Activated CD4-positive, alpha-beta T cell treated with anti-CD3 and anti-CD28 coated beads for 4 hours (primary cell): Measurements from ENCODE around the gene OR2L8.

ENCODE experiments used
- DNase-seq, 2 donors: peaks; one replicate each; pipeline ENCODE4 v3.0.0-alpha.2; 2020

Gene OR2L8, protein sequence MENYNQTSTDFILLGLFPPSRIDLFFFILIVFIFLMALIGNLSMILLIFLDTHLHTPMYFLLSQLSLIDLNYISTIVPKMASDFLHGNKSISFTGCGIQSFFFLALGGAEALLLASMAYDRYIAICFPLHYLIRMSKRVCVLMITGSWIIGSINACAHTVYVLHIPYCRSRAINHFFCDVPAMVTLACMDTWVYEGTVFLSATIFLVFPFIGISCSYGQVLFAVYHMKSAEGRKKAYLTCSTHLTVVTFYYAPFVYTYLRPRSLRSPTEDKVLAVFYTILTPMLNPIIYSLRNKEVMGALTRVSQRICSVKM

DNA sequence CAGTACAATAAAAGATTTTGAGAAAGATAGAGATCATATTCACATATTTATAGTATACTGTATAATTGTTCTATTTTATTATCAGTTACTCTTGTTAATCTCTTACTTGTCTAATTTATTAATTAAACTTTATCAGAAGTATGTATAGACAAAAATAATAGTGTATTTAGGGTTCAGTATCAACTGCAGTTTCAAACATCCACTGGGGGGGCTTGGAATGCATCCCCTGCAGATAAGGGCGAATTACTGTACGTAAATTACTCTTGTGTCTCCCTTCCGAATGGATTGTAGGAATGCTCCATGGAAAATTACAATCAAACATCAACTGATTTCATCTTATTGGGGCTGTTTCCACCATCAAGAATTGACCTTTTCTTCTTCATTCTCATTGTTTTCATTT is at the start of gene OR2L8:
Gene OR2L8 (plus strand): TSS at position 301 of the 400 bp plus-strand sequence. CDS start 0 bp downstream, at position 301.
- no peak for DNase-seq

DNA sequence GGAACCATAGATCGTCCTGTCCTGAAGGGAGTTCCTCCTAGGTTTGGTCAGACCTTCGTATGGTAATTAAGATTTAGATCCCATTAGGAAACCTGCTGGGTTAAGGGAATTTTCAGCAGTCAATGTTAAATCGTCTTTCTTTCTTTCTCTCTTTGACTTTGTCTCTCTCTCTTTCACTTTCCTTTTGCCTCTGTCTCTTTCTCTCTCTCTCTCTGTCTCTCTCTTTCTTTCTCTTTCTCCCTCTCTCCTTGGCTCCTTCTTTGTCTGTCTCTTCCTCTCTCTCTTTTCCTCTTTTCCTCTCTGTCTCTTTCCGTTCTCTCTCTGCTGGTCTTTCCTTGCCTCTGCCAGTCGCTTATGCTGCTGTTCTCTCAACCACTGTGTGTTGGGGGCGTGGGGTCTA is 44.5 kb upstream of the OR2L8 start:
- no peak for DNase-seq

DNA sequence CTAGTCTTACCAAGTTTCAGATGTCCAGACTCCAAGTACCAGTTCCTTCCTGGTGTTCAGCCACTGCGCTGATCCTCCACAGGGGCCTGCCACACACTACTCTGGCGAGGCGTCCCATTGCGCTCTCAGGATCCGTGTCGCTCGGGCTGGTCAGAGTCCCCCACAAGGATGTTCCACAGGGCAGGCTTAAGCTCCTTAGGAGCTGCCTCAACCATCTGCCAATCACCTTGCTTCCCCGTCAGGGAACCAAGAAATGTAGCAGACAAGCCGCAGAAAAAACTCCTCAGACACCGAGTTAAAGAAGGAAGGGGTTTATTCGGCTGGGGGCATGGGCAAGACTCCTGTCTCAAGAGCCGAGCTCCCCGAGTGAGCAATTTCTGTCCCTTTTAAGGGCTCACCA is 43.5 kb upstream of the OR2L8 start:
- no peak for DNase-seq

DNA sequence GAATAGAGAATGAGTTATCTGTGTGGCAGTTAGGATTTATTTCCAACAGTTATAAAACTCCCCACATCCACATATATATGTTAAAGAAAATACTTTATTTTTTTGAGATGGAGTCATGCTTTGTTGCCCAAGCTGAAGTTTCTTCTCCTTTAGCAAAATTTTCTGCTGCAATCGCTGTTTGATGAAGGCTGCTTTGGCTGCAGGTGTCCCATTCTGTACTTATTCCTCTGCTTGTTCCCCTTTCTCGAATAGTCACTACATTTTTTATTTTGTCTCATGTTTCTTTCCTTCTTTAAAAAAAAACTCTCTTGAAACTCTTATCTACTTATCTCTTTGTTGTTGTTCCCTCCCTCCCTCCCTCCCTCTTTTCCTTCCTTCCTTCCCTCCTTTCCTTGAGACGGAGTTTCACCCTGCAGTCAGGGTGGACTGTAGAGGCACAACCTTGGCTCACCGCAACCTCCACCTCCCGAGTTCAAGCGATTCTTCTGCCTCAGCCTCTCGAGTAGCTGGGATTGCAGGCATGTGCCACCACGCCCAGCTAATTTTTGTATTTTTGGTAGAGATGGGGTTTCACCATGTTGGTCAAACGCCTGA is 42.7 kb upstream of the OR2L8 start:
- no peak for DNase-seq

DNA sequence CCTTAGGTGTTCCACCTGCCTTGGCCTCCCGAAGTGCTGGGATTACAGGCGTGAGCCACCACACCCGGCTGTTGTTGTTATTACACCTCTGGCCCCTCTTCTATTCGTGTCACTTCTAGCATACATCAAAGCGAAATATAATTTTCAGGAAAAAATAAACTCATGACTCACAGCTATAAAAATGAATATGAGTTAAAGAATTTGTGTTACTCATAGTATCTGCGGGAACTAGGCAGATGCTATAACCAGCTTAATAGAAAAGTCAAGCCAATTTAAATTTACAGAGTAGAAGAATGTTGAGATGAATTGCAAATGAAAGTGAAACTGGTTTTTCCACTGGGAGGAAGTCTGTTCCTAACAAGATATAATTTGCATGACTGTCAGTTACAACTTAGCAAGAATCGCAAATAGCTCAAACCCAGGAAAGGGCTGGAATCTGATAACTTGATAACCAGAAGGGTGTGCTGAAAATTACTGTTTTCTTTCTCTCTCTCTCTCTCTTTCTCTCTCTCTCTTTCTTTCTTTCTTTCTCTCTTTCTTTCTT is 42.1 kb upstream of the OR2L8 start:
- no peak for DNase-seq

DNA sequence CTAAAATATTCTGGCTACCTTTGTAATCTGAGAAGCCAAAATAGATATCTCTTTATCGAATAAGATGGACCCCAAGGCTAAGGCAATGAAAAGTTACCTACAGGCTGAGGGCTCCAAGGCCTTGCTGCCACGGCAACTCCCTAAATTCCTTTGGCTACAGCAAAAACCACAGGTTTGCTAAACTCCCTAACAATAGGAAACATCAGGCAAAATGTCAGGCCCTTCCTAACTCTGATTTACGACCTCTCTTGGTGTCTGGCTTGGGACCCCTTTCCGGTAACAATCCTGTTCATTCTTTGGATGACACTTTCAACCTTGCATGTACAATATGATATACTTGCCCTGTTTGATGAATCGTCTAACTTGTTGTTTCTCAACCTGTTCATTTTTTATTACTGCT is 39.9 kb upstream of the OR2L8 start:
- no peak for DNase-seq

DNA sequence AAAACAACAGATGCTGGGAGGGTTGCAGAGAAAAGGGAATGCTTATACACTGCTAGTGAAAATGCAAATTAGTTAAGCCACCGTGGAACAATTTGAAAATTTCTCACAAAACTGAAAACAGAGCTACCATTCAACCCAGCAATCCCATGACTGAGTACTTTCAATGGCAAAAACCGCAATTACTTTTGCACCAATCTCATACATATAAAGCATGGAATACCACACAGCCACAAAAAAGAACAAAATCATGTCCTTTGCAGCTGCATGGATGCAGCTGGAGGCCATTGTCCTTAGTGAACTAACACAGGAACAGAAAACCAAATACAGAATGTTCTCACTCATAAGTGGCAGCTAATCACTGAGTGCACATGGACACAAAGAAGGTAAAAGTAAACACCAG is 34.9 kb upstream of the OR2L8 start:
- DNase-seq = no peak

DNA sequence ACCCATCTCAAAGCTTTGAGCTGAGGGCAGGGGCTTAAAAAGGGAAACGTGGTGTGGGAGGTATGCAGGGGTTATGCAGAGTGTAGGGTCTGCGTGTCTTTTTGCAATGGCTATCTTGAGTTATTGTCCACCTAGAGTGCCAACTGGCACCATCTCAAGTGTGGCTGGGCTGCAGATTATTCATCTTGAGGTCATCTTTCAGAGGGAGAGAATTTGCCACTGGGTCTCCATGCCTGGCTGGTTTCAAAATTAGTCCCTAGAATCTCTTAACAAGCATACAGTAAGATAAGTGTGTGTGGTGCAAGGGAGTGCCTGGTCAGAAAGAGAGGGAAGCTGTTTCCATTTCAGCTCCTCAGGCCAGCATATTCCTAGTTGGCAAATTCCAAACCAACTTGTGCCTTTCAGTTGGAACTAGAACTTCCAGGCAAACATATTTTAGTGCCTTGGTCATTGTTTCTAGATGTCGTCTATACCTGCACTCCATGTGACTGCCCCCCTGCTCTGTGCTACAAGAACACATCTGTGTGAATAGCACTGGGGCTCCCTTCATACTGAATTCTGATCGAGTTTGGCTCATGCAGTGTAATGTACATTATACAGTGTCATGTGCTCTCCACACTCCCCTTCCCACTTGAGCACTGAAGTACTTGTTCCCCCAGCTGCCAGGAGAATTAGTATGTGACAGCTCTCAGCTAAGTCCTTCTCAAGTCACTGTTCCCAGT is 33.6 kb upstream of the OR2L8 start:
- DNase-seq = no peak

DNA sequence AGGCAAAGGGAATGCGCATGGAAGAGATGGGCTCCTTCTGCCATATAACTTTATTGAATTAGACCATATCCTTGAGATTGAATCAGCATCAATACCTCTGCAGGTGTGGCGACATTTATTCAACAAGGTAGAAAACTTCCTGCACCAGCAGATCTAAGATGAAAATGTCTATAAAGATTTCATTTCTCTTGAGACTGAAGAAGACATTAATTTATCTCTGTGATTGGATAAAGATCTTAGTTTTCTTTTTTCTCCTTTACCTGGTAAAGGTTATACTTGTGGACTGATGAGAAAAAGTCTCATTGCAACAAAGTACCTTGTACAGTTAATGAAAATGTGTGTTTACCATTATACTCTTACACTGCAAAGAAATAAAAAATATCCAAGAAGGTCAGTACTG is 28.7 kb upstream of the OR2L8 start, which contains the start of gene OR2T8:
Gene OR2T8 (plus strand): TSS at position 301 of the 400 bp plus-strand sequence. CDS start 766 bp downstream, outside the sequence.
- DNase-seq = no peak

DNA sequence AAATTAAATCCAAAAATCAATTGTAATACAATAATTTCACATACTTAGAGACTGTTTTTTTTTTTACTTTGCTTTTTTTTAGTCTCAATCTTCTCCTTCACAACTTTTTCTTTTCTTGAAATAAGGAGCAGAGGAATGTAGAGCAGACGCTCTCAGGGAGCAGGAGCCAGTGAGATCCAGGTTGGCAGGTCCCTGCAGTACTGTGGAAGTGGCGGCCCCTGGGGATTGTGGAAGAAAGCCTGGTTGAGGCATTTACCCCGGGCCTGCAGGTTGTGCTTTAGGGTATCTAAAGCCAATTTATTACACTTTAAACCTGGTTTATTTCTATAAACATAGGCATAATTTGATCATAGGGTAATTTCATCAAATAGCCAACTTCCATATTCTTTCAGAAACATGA is 24.7 kb upstream of the OR2L8 start:
- DNase-seq = no peak

DNA sequence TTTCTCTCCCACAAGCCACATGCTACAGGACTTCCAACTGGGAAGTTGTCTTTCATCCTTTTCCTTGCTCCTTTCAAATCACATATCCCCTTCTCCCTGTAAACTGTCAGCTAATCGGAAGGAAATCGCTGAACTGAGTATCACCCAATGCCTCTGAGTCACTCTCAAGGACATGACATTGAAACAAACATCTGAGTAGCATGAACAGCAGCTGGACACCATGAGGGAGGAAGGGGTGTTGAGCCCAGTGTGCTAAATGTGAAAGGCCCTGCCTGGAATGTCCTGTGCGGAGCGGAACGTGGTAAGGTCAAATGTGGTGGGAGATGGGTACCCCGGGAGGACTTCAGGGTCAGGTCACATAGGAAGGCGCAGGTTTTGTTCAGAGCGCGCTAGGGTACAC is 23.8 kb upstream of the OR2L8 start, which contains the start of gene OR2AJ1:
Gene OR2AJ1 (plus strand): TSS at position 22 of the 400 bp plus-strand sequence. CDS start 8,880 bp downstream, outside the sequence.
- DNase-seq = no peak

DNA sequence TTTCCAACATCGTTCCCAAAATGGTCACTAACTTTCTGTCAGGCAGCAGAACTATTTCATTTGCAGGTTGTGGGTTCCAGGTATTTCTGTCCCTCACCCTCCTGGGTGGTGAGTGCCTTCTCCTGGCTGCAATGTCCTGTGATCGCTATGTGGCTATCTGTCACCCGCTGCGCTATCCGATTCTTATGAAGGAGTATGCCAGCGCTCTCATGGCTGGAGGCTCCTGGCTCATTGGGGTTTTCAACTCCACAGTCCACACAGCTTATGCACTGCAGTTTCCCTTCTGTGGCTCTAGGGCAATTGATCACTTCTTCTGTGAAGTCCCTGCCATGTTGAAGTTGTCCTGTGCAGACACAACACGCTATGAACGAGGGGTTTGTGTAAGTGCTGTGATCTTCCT is 14.7 kb upstream of the OR2L8 start:
- no peak for DNase-seq

DNA sequence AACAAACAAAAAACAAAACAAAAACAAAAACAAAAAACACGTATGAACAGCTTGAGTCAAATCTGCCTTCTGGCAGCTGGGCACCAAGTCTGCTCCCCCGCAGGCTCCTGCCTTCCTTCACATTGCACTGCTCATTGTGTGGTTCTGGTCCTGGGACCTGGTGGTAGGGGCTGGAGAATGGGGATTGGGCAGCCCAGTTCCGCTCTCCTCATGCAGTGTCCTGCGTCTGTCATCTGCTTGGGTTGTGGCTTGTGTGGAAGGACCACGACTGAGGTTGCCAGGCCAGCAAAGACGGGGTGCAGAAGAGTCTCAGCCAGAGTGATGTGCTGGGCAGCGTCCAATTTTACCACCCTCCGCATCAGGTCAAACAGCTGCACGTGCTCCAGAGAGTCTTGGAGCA is 12.9 kb upstream of the OR2L8 start:
- DNase-seq = no peak

DNA sequence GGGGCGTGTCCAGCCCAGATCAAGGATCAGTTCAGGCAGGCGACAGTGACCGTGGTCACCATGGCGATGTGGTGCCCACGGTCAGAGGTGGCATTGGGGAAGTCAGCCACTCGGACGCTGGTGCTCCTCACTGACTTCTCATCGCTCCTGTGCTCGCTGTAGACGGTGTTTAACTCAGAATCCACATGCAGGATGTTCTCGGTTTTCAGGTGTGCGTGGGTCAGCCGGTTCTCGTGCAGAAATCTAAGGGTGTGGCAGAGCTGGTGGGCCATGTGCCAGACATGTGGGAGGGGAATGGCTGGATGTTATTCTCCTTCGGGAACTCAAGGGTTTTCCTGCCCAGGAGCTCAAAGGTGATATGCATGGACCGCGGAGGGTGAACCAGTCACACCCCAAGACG is 12.2 kb upstream of the OR2L8 start:
- no peak for DNase-seq

DNA sequence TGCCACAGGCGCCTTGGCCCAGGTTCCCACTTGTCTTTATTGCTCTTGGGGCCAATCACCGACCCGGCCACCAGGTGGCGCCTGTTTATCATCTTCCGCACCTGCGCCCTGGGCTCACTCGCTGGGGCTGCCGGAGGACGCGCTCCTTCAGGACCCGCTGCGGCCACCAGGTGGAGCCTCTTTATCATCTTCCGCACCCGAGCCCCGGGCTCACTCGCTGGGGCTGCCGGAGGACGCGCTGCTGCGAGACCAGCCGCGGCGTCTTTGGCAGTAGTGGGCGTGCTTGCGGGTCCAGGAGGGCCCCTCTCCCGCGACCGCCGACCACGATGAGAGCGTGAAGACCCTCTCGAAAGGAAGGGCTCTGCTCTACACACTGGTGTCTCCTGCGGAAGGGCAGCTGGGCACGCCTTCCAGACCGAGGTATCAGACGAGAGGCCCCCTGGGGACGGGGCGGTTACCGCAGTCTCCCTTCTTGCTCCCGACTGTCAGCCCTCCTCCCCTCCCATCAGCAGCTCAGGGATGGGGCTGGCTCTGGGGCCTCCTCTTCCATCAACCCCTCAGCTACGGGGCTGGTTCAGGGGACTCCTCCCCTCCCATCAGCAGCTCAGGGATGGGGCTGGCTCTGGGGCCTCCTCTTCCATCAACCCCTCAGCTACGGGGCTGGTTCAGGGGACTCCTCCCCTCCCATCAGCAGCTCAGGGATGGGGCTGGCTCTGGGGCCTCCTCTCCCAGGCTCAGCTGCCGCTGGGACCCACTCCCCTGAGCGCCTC is 11.5 kb upstream of the OR2L8 start:
- DNase-seq = peak; percentile 41 to 87

DNA sequence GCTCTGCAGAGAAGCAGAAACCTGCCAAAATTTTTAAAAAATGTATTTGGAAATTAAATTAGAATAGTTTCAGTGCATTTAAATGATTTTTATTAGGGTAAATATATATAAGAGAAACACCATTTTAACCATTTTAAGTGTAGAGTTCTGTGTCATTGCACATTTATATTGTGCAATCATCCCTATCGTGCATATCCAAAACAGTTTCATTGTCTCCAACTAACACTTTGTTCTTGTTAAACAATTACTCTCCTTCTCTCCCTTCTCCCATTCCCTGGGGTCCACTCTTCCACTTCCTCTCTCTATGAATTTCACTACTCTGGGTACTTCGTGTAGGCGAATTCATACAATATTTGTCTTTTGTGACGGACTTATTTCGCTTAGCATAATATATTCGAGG is 6.0 kb upstream of the OR2L8 start:
- no peak for DNase-seq

DNA sequence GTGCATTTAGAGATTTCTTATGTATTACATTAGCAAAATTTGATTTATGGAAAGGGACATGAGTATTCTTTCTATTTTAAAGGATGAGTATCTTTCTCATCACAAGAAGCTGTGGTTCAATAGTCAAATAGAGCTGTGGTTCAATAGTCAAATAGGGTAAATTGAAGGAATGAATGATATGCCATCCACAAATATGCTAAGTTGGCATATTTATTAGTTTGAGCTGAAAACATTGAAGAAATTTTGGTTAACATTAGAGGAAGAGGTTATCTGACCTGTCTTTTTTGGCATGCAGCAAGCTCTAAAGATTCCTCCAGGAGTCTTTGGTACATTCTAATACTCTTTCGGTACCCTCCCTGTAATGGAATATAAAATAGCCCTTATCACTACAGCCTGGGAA is 4.8 kb downstream of the OR2L8 start:
- DNase-seq = no peak

DNA sequence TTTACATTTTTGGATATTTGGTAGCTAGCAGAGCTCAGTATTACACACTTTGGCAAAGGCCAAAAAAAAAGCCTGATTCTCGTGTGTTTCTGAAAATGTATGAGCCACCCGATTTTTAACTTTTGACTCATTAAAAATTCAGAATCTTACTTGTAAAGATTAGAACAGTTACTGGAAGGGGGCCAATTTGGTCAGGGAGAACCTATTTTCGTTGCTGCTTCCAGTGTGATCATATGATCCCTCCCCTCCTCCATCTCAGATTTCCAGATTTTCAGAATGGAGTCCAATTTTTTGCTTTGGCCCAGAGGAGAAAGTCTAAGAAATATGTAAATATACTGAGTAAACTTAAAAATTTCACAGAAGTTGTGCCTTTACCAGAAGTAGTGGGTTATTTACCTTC is 13.1 kb downstream of the OR2L8 start:
- DNase-seq = no peak

DNA sequence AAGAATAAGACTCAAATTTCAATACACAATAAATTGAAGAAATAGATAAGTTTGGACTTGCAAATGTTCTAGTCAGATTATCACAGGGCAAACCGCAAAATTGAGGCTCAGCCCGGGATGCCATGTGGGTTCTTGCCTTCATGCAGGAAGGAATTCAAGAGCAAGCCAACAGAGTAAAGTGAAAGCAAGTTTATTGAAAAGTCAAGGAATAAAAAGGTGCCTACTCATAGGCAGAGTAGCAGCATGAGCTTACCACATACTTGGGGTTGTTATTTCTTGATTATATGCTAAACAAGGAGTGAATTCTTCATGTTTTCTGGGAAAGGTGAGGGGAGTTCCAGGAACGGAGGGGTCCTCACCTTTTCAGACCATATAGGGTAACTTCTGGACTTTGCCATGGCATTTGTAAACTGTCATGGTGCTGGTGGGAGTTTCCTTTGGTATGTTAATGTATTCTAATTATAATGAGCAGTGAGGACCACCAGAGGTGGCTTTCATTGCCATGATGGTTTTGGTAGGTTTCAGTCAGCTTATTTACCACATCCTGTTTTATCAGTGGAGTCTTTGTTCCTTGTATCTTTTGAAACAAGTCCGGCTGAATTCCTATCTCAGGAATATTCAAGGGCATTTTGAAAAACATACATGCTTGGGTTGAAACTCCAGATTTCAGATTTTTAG is 14.4 kb downstream of the OR2L8 start:
- DNase-seq = no peak

DNA sequence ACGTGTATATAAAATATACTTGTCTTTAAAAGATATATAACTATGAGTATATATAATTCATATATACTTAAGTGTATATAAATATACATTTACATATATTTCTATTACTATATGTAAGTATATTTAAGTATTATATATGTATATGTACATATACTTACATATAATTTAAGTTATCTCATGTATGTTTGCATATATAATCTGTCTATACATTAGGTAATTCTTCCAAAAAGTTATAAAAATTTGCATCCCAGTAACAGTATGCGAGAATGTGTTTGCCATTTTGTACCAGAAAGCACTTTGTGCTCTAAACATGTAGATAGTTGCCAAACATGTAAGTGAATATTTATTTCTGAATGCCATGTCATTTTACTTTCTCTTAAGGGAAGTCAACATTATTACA is 16.3 kb downstream of the OR2L8 start, which contains the start of gene OR2AK2:
Gene OR2AK2 (plus strand): TSS at position 301 of the 400 bp plus-strand sequence. CDS start 144 bp downstream, outside the sequence.
- no peak for DNase-seq

DNA sequence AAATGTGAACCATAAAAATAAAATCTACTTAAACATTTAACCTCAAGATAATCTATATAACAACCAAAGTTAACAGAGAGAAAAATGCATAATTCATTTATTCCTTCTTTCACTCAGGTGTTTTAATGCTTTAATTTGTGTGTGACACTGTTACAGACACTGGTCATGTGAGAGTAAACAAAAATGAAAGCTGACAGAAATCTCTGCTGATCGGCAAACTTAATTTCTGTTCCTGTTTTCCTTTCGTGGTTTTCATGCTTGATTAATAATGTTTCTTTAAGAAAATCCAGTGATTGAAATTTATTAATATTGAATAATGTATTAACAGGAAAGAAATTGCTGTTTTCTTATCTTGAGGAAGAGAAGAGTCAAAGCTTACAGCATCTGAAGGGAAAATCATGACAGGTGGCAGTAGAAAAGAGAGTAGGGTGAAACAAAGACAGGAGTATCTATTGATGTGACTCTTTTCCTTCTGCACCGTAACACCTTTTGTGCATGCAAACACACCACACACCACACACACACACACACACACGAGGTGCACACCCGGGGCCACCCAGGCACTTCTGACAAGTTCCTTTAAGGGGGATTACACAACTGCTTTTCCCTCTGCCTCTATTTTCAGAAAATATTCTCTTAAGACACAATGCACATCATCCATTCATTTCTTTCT is 18.0 kb downstream of the OR2L8 start:
- no peak for DNase-seq

DNA sequence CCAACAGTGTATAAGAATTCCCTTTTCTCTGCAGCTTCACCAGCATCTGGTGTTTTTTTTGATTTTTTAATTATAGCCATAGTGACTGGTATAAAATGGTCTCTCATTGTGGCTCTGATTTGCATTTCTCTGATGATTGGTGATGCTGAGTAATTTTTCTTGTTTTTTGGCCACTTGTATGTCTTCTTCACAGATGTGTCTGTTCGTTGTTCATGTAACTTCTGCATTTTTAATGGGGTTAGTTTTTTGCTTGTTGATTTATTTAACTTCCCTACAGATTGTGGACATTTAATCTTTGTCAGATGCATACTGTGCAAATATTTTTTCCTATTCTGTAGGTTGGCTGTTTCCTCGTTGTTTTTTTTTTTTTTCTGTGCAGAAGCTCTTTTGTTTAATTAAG is 44.3 kb downstream of the OR2L8 start:
- no peak for DNase-seq
